ENCODE data around the gene CPED1.

CPED1 gene

DNA sequence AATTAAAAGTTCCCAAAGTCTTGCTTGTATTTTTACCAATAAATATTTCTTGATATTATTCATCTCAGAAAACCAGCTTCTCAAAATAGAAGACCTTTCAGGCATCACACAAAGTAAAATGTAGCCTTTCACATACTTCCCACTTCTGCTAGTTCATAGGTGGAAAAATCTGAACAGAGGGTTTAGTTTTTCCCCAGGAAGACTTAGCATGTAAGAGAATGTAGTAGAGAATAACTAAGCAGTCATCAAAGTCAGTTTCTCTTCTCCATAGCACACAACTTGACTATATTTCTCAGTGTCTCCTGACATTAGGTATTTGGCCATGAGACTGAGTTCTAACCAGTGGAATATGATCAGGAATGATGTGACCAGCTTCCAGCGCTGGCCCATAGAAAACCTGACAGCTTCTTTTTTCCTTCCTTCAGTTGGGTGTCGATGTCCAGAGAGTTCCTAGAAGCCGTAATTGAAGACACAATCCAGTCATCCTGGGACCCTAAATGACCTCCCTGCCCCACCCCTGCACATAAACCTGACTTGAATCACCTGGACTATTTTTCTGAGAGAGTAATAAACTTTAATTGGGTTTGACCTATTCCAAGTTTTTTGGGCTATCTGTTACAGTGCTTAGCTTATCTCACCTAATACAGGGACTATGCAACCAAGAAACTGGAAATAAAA lies 272.8 kb downstream of the CPED1 start:
- no peak for DNase-seq

- no peak for DNase-seq
These were observed 273.7 kb downstream of the CPED1 start for GRCh38 chr7:121262221-121262620.

GRCh38 chr7:121262969-121263368 lies 274.5 kb downstream of the CPED1 start:
- no peak for DNase-seq

DNA sequence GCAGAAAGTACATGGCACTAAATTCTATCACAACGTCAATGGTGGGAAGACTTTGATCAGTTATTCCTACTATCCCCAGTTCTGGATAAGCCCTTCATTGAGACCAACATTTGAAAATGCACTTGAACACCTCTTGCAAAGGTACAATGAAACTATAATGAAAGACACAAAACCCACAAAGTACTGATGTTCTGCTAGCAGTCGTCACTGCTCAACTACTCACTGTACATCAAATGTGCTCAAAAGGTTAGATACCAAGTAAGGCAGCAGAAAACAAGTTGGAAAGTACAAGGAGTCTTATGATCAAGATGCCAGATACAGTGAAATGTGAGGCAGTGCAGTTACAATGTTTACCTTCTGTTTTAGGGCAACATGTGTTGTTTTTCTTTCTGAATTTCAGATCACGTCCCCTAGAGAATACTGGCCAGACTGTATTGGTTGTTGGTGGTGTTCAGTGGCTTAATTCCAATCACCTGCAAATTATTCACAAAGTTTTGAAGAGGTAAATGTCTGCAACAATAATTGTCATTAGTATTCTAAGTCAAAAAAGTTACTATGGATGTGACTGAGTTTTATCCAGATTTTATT lies 277.9 kb downstream of the CPED1 start:
- no peak for DNase-seq

GRCh38 chr7:121267612-121268011 lies 279.1 kb downstream of the CPED1 start:
- DNase-seq, result no peak

- DNase-seq, result no peak
These were observed 281.3 kb downstream of the CPED1 start for GRCh38 chr7:121269798-121270197.

- DNase-seq, result no peak
These were observed 282.6 kb downstream of the CPED1 start for GRCh38 chr7:121271098-121271497.

DNA sequence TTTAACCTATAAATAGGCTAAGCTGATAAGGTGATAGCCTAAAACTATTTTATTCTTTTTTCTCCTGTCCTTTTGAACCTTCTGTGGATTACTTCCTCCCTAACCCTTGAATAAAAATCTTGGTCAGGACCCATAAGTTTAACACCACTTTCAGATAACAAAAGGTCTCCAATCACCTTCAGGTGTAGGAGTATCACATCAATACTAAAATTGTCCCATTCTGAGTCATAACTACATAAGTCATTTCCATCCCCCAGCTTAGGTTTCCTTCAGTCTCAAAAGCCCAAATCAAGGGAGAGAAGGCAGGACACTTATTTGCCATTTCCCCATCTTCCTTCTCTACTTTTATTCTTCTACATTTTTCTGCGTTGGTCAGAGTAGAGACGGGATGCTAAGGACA lies 283.4 kb downstream of the CPED1 start:
- DNase-seq, result no peak

- no peak for DNase-seq
These were observed 284.2 kb downstream of the CPED1 start for GRCh38 chr7:121272676-121273075.

- DNase-seq, result no peak
These were observed 285.1 kb downstream of the CPED1 start for GRCh38 chr7:121273467-121274167.

DNA sequence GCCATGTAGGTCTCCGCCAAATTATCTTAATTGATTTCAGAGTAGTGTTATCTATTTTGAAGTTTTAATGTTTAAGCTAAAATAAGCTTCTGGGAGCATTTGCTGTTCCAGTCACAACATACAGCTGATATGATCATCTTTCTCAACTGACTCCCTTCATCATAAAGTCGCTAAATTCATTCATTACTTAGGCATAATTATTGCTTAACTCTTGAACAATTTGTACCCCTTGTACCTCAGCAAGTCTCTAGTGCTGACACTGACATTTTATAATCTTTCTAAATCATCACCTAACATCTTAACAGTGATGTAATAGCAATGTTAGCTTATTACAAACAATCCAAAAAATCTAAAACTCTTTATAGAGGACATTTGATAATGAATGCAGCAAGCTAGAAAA lies 286.0 kb downstream of the CPED1 start:
- DNase-seq, result no peak

- no peak for DNase-seq
These were observed 286.7 kb downstream of the CPED1 start for GRCh38 chr7:121275204-121275603.

DNA sequence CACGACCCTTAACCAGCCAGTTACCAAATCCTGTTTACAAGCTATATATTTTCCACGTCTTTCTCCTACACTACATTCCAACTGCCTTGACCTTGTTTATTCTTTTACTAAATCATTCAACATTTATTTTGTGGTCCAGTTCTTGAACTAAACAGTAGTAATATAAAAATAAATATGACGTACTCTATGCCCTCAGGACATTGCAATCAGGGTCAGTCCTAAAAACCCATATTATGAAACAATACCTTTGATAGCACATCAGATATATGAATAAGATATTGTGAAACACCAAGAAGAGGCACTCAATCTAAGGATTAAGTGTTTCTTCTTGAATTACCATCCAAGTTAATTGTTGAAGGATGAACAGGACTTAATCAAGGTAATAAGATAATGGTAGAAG lies 287.8 kb downstream of the CPED1 start:
- no peak for DNase-seq

GRCh38 chr7:121278120-121279021 lies 289.9 kb downstream of the CPED1 start:
- no peak for DNase-seq

- DNase-seq, result no peak
These were observed 290.6 kb downstream of the CPED1 start for GRCh38 chr7:121279060-121279620.

- DNase-seq, result no peak
These were observed 291.3 kb downstream of the CPED1 start for GRCh38 chr7:121279822-121280221.

DNA sequence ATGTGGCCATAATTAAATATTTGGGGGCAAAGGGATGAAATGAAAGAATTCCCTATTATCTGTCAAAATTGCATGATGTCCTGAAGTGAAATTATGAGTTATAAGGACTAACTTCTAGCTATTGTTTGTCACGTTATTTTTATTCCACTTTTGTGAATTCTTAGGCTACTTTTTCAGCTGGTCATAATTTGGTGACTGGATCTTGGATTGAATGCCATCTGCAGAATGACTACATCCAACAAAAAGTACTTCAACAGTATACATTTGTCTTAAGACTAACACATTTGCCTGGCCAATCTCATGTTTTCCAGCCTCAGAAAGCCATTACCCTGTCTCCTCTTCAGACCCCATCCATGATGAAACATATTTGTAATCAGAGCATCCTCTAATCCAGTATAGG lies 292.1 kb downstream of the CPED1 start:
- no peak for DNase-seq

DNA sequence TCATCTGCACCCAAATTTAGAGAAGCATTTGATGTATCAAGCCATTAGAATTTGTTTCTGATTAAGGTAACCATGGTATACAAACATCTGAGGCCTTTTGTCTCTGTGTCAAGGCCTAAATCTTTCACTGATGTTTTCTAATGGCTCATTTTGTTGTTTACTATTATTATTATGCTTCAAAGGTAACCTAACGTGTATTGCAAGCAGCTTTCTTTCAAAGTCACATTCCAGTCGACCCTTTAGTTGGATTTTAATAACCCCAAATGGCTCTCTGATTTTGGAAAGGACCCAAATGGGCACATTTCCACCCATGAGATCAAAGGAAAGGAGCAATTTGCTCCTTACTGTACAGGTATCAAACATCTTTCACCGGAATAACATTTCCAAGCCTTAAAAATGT lies 293.6 kb downstream of the CPED1 start:
- DNase-seq, result no peak

- DNase-seq, result no peak
These were observed 296.7 kb downstream of the CPED1 start for GRCh38 chr7:121285066-121285667.

- no peak for DNase-seq
These were observed 297.7 kb downstream of the CPED1 start for GRCh38 chr7:121286186-121286585.

- DNase-seq, result no peak
These were observed 298.5 kb downstream of the CPED1 start for GRCh38 chr7:121286742-121287734.
